ENCODE results near the gene CBX6.

CBX6 gene

GRCh38 chr22:38865201-38866023 is 6.6 kb downstream of the CBX6 start:
- TF ChIP-seq ZNF70 (CRISPR knock-in tag; IDR thresholded peaks at IDR 0.05): no peak
- no peak for ATAC-seq

- ATAC-seq: no peak
- TF ChIP-seq CSDC2 (CRISPR knock-in tag; IDR thresholded peaks at IDR 0.05): no peak
- TF ChIP-seq BACH2 (CRISPR knock-in tag; IDR thresholded peaks at IDR 0.05; ENCODE audit: borderline replicate concordance): no peak
- no peak for TF ChIP-seq ZFP3 (CRISPR knock-in tag; IDR thresholded peaks at IDR 0.05)
- TF ChIP-seq ESRRG (CRISPR knock-in tag; IDR thresholded peaks at IDR 0.05): no peak
- no peak for TF ChIP-seq ARNTL (CRISPR knock-in tag; IDR thresholded peaks at IDR 0.05; ENCODE audit: borderline replicate concordance, low read depth)
- TF ChIP-seq POU6F1 (CRISPR knock-in tag; IDR thresholded peaks at IDR 0.05; ENCODE audit: borderline replicate concordance, low read depth): no peak
- no peak for TF ChIP-seq ZFP30 (CRISPR knock-in tag; IDR thresholded peaks at IDR 0.05)
- TF ChIP-seq SNAI2 (CRISPR knock-in tag; IDR thresholded peaks at IDR 0.05): no peak
- TF ChIP-seq ZC3H10 (CRISPR knock-in tag; IDR thresholded peaks at IDR 0.05): no peak
- TF ChIP-seq CSRNP3 (CRISPR knock-in tag; IDR thresholded peaks at IDR 0.05): no peak
- TF ChIP-seq, protein P1, sequence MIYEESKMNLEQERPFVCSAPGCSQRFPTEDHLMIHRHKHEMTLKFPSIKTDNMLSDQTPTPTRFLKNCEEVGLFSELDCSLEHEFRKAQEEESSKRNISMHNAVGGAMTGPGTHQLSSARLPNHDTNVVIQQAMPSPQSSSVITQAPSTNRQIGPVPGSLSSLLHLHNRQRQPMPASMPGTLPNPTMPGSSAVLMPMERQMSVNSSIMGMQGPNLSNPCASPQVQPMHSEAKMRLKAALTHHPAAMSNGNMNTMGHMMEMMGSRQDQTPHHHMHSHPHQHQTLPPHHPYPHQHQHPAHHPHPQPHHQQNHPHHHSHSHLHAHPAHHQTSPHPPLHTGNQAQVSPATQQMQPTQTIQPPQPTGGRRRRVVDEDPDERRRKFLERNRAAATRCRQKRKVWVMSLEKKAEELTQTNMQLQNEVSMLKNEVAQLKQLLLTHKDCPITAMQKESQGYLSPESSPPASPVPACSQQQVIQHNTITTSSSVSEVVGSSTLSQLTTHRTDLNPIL (CRISPR knock-in tag; IDR thresholded peaks at IDR 0.05; ENCODE audit: low read depth): no peak
- TF ChIP-seq OSR1 (CRISPR knock-in tag; IDR thresholded peaks at IDR 0.05): no peak
- TF ChIP-seq ISL1 (CRISPR knock-in tag; IDR thresholded peaks at IDR 0.05): no peak
- no peak for TF ChIP-seq TOX (CRISPR knock-in tag; IDR thresholded peaks at IDR 0.05; ENCODE audit: borderline replicate concordance)
- no peak for TF ChIP-seq ZNF8 (CRISPR knock-in tag; IDR thresholded peaks at IDR 0.05)
- no peak for TF ChIP-seq TCF4 (CRISPR knock-in tag; IDR thresholded peaks at IDR 0.05; ENCODE audit: borderline replicate concordance)
- TF ChIP-seq GLIS3 (CRISPR knock-in tag; IDR thresholded peaks at IDR 0.05): no peak
- TF ChIP-seq RARB (CRISPR knock-in tag; IDR thresholded peaks at IDR 0.05): no peak
- no peak for TF ChIP-seq ZNF70 (CRISPR knock-in tag; IDR thresholded peaks at IDR 0.05)
- TF ChIP-seq, protein P2, sequence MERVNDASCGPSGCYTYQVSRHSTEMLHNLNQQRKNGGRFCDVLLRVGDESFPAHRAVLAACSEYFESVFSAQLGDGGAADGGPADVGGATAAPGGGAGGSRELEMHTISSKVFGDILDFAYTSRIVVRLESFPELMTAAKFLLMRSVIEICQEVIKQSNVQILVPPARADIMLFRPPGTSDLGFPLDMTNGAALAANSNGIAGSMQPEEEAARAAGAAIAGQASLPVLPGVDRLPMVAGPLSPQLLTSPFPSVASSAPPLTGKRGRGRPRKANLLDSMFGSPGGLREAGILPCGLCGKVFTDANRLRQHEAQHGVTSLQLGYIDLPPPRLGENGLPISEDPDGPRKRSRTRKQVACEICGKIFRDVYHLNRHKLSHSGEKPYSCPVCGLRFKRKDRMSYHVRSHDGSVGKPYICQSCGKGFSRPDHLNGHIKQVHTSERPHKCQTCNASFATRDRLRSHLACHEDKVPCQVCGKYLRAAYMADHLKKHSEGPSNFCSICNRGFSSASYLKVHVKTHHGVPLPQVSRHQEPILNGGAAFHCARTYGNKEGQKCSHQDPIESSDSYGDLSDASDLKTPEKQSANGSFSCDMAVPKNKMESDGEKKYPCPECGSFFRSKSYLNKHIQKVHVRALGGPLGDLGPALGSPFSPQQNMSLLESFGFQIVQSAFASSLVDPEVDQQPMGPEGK (CRISPR knock-in tag; IDR thresholded peaks at IDR 0.05; ENCODE audit: borderline replicate concordance): no peak
Measured at GRCh38 chr22:38864361-38865191, 7.4 kb downstream of the CBX6 start.

DNA sequence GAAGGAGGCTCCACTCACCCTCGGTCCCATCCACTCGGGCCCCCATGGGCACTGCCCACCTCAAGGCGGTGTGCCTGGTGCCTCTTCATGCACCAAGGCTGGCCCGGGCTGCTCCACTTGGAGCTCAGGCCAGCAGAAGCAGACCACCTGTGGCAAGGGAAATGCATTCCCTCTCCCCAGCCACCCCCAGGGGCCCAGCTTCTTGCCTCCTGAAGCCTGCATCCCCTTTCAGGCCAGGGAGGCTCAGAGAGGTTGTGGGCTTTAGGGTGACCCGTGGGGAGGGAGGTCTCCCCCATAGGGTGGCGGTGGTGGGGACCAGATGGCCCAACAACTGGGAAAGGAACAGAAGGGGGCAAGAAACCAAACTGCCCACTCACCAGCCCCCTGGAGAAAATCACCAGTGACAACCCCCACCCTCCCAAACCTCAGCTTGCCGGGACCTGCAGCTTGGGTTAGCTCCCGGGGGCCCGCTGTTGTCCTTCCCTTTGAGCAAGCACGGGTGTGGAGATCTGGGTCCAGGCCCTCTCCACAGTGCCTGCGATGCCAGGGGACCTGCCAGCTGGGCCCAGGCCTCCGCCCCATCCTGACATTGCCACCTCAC is 8.4 kb downstream of the CBX6 start:
- ATAC-seq: no peak
- TF ChIP-seq POU6F1 (CRISPR knock-in tag; IDR thresholded peaks at IDR 0.05; ENCODE audit: borderline replicate concordance, low read depth) (no peak), TCF4 (CRISPR knock-in tag; IDR thresholded peaks at IDR 0.05; ENCODE audit: borderline replicate concordance) (no peak), BACH2 (CRISPR knock-in tag; IDR thresholded peaks at IDR 0.05; ENCODE audit: borderline replicate concordance) (no peak), SNAI2 (CRISPR knock-in tag; IDR thresholded peaks at IDR 0.05) (no peak), ZNF8 (CRISPR knock-in tag; IDR thresholded peaks at IDR 0.05) (no peak), CSRNP3 (CRISPR knock-in tag; IDR thresholded peaks at IDR 0.05) (no peak), ZFP30 (CRISPR knock-in tag; IDR thresholded peaks at IDR 0.05) (no peak), ZFP3 (CRISPR knock-in tag; IDR thresholded peaks at IDR 0.05) (no peak), PPARA (CRISPR knock-in tag; IDR thresholded peaks at IDR 0.05; ENCODE audit: borderline replicate concordance) (no peak)
